ENCODE measurements around the gene ARHGAP23.
"Not testable (repeated sequence)": the region's sequence is repeated elsewhere in the genome, so short reads cannot be mapped to it uniquely, and the experiment has no call there.

The ARHGAP23 gene

DNA sequence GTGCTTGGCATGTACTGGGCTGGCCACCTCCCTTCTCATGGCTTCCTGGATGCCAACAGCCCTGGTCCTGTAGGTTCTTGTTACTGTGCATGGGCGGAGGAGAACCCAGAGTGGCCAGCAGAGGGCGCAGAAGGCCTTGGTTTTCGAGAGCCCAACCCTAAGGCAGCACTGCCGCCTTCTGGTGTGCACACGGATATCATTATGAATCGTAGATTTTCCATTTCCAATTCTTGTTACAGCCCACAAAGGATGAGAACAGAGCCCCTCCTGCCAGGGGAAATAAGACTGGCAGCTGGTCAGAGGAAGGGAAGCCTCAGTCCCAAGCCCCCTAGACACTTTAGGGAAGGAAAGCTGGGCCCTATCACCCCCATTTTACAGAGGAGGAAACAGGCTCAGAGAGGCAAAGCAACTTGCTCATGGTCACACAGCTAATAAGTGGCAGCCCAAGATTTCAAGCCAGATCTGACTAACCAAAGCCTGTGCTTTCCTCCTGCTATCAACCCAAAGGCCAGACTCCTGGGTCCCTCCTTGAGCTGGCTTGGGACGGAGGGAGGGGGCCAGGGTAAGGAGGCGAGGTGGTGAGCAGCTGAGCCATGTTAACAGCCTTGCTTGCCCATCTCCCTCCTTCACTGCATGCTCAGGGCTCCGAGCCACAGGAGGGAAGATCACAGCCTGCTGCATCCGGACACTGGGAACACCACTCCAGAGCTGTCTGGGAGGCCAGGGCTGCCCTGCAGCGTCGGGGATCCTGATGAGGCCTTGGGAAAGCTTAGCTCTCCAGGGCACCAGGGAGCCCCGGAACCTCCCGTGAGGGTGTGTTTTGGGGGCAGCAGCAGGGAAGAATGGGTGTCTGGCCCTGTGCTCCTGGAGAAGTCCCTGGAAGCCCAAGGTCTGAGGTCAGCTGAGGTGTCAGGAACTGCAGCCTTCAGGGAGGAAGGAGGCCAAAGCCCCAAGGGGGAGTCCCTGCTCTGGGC, 64.1 kb downstream of the ARHGAP23 start:
- DNase-seq (ENCODE audit: low spot score): peak; percentile 87
- not testable (repeated sequence) for H3K9me3 Mint-ChIP-seq; H3K27me3 Mint-ChIP-seq (ENCODE audit: low read depth); H3K4me1 Mint-ChIP-seq (ENCODE audit: low read depth); H3K36me3 Mint-ChIP-seq (ENCODE audit: low read depth); H3K4me3 Mint-ChIP-seq
- H3K27ac Mint-ChIP-seq: peak overlapping the region; percentile 6

DNA sequence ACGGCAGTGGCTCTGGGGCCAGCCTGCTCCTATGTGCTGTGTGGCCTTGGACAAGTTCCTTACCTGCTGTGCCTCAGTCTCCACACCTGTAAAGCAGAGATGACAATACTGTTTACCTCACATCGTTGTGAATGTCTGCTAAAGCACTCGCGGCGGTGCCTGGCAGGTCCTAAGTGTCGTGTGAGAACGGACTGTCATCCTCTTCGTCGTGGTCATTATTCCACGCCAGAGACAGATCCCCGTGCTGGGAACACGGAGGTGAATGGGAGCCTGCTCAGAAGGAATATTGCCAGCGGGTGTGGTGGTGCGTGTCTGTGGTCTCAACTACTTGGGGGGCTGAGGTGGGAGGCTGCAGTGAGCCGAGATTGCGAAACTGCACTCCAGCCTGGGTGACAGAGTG, 65.9 kb downstream of the ARHGAP23 start:
- not testable (repeated sequence) for H3K36me3 Mint-ChIP-seq (ENCODE audit: low read depth); H3K4me3 Mint-ChIP-seq; H3K27ac Mint-ChIP-seq; H3K4me1 Mint-ChIP-seq (ENCODE audit: low read depth); DNase-seq (ENCODE audit: low spot score); H3K9me3 Mint-ChIP-seq; H3K27me3 Mint-ChIP-seq (ENCODE audit: low read depth)

DNA sequence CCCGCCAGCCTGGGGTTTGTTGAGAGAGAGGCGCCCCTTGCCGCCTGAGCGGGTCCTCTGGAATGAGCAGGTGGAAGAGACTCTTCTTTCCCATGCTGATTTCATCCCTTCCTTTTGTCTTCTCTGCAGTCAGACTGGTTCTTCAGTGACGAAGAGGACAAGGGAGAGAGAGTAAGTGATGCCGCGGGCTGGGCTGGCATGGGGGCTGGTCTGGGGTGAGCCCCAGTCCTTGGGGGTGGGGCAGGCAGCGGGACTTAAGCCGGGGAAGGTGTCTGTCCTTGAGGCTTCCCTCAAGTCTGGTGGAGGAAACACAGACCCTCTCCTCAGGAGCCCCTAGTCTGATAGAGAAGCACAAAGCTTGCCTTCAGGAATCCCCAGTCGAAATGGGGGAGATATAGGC, 69.4 kb downstream of the ARHGAP23 start:
- not testable (repeated sequence) for H3K27me3 Mint-ChIP-seq (ENCODE audit: low read depth); H3K36me3 Mint-ChIP-seq (ENCODE audit: low read depth); H3K4me1 Mint-ChIP-seq (ENCODE audit: low read depth); H3K9me3 Mint-ChIP-seq; DNase-seq (ENCODE audit: low spot score); H3K27ac Mint-ChIP-seq; H3K4me3 Mint-ChIP-seq

DNA sequence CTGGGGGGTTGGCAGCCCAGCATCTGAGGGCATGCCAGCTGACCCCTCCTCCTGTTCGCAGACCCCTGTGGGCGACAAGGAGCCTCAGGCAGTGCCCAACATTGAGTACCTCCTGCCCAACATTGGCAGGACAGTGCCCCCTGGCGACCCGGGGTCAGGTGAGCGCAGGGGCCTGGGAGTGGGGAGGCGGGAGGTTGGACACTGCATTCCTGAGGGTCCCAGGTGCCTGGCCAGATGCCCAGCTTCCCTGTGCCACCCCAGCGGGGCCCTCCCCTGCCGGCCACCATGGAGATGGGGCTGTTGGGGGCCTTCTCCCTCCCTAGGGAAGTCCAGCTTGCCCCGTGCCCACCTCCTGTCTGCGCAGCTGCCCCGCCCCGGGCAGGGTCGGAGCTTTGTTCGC, 70.1 kb downstream of the ARHGAP23 start:
- Mint-ChIP-seq H3K9me3 (peaks cover 4% of the 10 kb centered on the region), H3K36me3 (ENCODE audit: low read depth) (no peaks in the 10 kb centered on the region), H3K27me3 (ENCODE audit: low read depth) (no peaks in the 10 kb centered on the region), H3K27ac (no peak overlapping the region), H3K4me1 (ENCODE audit: low read depth) (no peaks in the 10 kb centered on the region), H3K4me3 (no peak overlapping the region)
- DNase-seq (ENCODE audit: low spot score): no peak

DNA sequence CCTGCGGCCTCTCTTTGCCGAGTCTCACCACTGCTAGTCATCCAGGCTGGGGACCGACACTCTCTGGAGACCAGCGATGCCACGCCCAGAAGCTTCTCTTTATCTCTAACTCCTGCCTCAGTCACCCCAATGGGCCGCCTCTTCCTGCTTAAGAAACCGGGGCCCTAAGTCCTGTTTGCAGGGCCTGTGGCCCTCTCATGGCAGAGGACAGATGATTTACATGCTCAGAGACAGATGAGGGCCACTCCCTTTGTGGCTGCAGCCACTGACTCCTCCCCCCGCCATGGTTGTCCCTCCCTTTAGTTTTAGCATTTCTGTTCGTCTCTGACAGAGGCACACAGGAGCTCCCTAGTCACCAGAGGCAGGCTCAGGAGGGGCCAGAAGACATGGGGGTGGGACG, 71.0 kb downstream of the ARHGAP23 start:
- not testable (repeated sequence) for H3K27ac Mint-ChIP-seq; H3K36me3 Mint-ChIP-seq (ENCODE audit: low read depth); H3K4me1 Mint-ChIP-seq (ENCODE audit: low read depth); DNase-seq (ENCODE audit: low spot score); H3K4me3 Mint-ChIP-seq; H3K27me3 Mint-ChIP-seq (ENCODE audit: low read depth); H3K9me3 Mint-ChIP-seq

DNA sequence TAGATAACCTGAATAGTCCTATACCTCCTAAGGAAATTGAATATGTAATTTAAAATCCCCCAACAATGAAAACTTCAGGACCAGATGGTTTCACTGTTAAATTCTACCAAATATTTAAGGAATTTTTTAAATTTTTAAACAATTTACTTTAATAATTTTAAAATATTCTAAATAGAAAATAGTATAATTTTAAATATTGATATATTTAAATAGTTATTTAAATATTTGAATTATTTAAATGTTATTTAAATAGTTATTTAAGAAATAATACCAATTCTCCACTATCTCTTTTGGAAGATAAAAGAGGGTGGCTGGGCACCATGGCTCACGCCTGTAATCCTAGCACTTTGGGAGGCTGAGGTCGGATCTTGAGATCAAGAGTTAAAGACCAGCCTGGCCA, 73.5 kb downstream of the ARHGAP23 start:
- not testable (repeated sequence) for H3K27me3 Mint-ChIP-seq (ENCODE audit: low read depth); H3K4me3 Mint-ChIP-seq; H3K4me1 Mint-ChIP-seq (ENCODE audit: low read depth); H3K27ac Mint-ChIP-seq; DNase-seq (ENCODE audit: low spot score); H3K36me3 Mint-ChIP-seq (ENCODE audit: low read depth); H3K9me3 Mint-ChIP-seq

DNA sequence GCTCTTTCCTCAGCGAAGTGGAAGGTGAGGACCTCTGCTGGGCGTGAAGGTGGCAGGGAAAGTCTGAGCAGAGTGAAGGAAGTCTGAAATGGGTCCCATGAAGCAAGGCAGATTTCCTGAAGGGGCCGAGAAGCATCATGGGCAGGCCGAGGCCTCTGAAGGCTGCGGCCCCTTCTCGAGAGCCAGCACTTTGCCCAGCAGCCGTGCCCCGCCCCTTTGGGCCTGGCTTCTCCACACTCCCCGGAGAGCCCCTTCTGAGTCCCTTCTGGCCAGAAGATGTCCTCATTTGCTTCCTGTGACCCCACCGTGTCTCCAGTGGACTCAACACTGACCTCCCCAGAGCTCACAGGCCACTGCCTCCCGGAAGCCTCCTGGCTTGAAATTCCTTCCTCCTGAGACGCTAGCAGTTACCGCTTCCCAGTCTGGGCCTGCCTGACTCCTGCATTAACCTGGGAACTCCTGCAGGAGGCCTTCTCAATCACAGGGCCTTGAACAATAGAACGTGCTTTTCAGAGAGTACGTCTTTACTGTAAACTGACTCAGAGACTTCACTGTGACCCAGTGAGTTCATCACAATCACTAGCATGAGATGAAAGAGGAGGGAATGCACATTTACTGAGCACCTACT, 75.1 kb downstream of the ARHGAP23 start:
- H3K9me3 Mint-ChIP-seq; H3K27me3 Mint-ChIP-seq (ENCODE audit: low read depth); H3K4me1 Mint-ChIP-seq (ENCODE audit: low read depth); H3K4me3 Mint-ChIP-seq; H3K27ac Mint-ChIP-seq; DNase-seq (ENCODE audit: low spot score); H3K36me3 Mint-ChIP-seq (ENCODE audit: low read depth): not testable (repeated sequence)

DNA sequence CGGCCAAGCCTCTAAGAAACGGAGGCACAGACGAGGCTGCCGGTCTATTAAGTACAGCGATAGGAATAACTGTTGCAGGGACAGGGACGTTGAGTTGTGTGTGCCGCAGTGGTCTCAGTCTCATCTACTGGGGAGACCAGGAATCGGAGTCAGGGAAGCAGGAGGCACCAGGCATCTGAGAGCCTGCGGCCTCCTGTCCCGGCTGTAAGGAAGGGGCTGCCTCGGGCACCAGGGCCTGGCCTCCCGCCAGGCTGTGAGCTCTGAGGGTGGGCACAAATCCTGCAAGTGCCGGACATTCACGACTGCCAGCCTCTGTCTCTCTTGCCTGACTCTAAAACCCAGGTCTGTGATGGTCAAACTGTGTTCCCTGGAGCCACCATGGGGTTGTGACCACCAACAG, 76.0 kb downstream of the ARHGAP23 start:
- no peak for DNase-seq (ENCODE audit: low spot score)
- Mint-ChIP-seq H3K9me3 (no peaks in the 10 kb centered on the region), H3K36me3 (ENCODE audit: low read depth) (no peaks in the 10 kb centered on the region), H3K4me3 (no peak overlapping the region), H3K27ac (no peak overlapping the region), H3K4me1 (ENCODE audit: low read depth) (peaks cover under 1% of the 10 kb centered on the region), H3K27me3 (ENCODE audit: low read depth) (peaks cover 14% of the 10 kb centered on the region)

DNA sequence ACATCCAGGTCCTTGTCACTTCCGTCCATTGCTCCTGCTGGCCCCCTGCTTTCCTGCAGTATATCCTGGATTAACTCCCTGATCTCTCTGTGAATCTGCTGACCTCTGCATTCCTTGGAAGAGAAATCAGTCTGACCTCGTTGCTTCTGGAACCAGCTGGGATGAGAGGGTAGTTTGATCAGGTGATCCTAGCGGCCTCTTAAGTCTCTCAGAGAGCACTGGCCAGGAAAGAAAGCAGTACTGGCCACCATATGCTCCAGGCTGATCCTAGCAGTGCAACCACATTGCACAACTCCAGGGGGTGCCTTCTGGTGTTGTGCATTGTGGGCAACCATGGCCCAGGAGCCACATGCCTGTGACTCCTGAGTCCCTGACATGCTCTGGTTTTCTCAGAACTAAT, 79.2 kb downstream of the ARHGAP23 start:
- no peak overlapping the region for H3K27ac Mint-ChIP-seq
- H3K27me3 Mint-ChIP-seq (ENCODE audit: low read depth): peaks cover 35% of the 10 kb centered on the region
- H3K4me1 Mint-ChIP-seq (ENCODE audit: low read depth): peaks cover 4% of the 10 kb centered on the region
- H3K9me3 Mint-ChIP-seq: no peaks in the 10 kb centered on the region
- DNase-seq (ENCODE audit: low spot score): no peak
- H3K36me3 Mint-ChIP-seq (ENCODE audit: low read depth): peaks cover 2% of the 10 kb centered on the region
- no peak overlapping the region for H3K4me3 Mint-ChIP-seq

DNA sequence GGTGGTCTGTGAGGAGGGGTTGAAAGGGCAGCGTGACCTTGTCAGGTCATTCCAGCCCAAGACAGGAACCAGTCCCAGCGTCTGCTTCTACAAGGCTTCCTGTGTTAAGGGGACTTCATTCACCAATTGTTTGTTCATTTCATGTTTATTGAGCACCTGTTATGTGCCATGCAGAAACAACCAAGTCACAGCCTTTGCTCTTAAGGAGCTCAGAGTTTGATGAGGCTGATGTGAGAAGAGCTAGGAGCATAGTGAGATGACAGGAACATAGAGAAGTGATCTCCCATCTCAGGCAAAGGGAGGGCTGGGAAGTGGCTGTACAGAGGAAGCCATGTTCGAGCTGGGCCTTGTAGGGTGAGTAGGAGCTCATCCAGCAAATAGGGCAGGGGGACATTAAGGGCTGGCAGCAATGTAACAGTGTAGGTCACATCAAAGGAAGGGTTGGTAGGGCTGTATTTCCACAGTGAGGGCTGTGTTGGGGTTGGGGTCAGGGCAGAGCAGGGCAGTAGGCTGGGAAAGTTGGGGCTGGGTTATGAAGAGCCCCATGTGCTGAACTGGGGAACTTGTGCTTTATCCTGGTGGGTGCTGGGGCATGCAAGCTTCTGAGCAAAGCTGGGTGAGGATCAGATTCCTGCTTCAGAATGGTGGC, 79.8 kb downstream of the ARHGAP23 start:
- H3K4me3 Mint-ChIP-seq: no peak overlapping the region
- H3K9me3 Mint-ChIP-seq: no peaks in the 10 kb centered on the region
- peaks cover 35% of the 10 kb centered on the region for H3K27me3 Mint-ChIP-seq (ENCODE audit: low read depth)
- H3K27ac Mint-ChIP-seq: peak overlapping the region; percentile 11
- peaks cover 2% of the 10 kb centered on the region for H3K36me3 Mint-ChIP-seq (ENCODE audit: low read depth)
- no peak for DNase-seq (ENCODE audit: low spot score)
- peaks cover 4% of the 10 kb centered on the region for H3K4me1 Mint-ChIP-seq (ENCODE audit: low read depth)

DNA sequence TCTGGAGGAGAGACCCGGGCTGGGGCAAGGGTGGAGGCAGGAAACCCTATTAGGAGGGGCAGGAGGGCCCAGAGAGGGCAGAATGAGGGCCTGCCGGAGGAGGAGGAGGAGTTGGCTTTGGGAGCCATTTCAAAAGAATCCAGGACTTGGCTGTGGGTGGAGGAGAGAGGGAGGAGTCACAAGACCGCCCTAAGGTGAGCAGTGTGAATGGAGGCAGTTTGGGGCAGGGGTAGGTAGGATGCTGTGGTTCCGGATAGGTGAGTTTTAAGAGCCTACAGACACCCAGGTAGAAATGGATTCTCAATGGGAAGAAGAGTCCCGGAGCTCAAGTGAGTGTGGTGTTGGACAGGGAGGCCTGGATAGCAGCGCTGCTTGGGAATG, 80.3 kb downstream of the ARHGAP23 start:
- Mint-ChIP-seq H3K4me1 (ENCODE audit: low read depth) (peaks cover 4% of the 10 kb centered on the region), H3K27me3 (ENCODE audit: low read depth) (peaks cover 35% of the 10 kb centered on the region), H3K36me3 (ENCODE audit: low read depth) (peaks cover 2% of the 10 kb centered on the region), H3K27ac (no peak overlapping the region), H3K9me3 (no peaks in the 10 kb centered on the region), H3K4me3 (no peak overlapping the region)
- no peak for DNase-seq (ENCODE audit: low spot score)

DNA sequence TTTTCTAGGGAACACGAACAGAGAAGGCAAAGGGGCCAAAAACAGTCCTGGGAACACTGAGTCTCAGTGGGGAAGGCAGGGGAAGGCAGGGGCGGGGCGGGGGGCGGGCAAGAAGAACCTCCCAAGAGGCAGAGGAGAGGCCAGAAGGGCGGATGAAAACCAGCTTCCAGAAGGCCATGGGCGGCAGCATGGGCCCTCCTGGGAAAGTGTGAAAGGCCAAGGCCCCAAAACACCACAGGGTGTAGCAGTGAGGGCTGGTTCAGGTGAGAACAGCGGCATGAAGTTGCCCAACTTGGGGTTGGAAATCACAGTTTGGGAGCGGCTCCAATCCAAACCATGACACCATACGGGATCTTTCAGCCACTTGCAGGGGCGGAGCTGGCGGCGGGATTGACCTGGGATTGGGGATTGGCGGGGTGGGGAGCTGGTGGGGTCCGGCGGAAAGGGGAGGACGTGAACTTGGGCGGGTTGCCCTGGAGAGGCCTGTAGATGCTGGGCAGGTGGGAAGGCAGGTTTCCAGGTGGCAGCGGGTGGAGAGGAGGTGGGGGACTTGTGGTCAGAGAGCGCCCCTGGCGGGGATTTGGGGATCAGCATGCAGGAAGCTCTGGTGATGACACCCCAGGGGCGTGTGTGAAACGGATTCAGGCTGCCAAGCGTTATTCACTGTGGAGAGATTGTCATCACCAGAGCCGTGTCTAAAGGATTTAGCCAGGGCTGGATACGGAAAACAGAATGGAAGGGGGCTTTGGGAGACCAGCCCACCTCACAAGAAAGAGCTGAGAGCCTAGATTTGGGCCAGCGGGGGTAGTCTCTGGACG, 80.9 kb downstream of the ARHGAP23 start:
- peaks cover 35% of the 10 kb centered on the region for H3K27me3 Mint-ChIP-seq (ENCODE audit: low read depth)
- peak overlapping the region; percentile 81 for H3K4me3 Mint-ChIP-seq
- no peaks in the 10 kb centered on the region for H3K9me3 Mint-ChIP-seq
- peak overlapping the region; percentile 48 for H3K27ac Mint-ChIP-seq
- H3K36me3 Mint-ChIP-seq (ENCODE audit: low read depth): peaks cover 2% of the 10 kb centered on the region
- peak; percentile 64 for DNase-seq (ENCODE audit: low spot score)
- H3K4me1 Mint-ChIP-seq (ENCODE audit: low read depth): peaks cover 4% of the 10 kb centered on the region

DNA sequence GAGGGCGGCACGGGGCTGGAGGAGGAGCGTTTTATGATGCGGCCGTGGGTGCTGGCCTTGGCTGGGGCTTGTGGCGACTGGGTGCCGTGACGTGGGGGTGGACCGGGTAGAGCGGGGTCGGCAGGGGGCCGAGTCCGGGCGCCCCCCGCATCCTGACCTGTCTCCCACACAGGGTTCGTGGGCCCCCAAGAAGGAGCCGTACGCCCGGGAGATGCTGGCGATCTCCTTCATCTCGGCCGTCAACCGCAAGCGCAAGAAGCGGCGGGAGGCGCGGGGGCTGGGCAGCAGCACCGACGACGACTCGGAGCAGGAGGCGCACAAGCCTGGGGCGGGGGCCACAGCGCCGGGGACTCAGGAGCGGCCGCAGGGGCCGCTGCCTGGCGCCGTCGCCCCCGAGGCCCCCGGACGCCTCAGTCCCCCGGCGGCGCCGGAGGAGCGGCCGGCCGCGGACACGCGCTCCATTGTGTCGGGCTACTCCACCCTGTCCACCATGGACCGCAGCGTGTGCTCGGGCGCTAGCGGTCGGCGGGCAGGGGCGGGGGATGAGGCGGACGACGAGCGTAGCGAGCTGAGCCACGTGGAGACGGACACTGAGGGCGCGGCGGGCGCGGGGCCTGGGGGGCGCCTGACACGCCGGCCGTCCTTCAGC, 81.6 kb downstream of the ARHGAP23 start:
- Mint-ChIP-seq H3K9me3 (no peaks in the 10 kb centered on the region), H3K27me3 (ENCODE audit: low read depth) (peaks cover 35% of the 10 kb centered on the region)

More for the DNA sequence above, 81.6 kb downstream of the ARHGAP23 start:
- no peak for DNase-seq (ENCODE audit: low spot score)
- Mint-ChIP-seq H3K36me3 (ENCODE audit: low read depth) (peaks cover 2% of the 10 kb centered on the region), H3K4me3 (peak overlapping the region; percentile 81), H3K4me1 (ENCODE audit: low read depth) (peaks cover 4% of the 10 kb centered on the region), H3K27ac (peak overlapping the region; percentile 48)
